Sigmoid colon (tissue), 7 donors: ENCODE results near the gene ARID5B. TPM values are rescaled to one million over a fixed set of nuclear protein-coding genes. Genes with fewer than 3 reads are reported as not detected.
A peak's percentile ranks its signal among the peaks of the same experiment; 100 is the strongest.

Experiments used
- DNase-seq: peaks from one replicate; pipeline ENCODE4 v3.0.0-alpha.2; 2019
- H3K27ac ChIP-seq, 4 donors: fragments of 200-600 bp; sonication (generic); one replicate each; pipeline ENCODE4 v1.5.1; 2016 to 2019; ENCODE audit warnings: mild to moderate bottlenecking in 1 of 4
- H3K27me3 ChIP-seq, 3 donors: fragments of 200-600 bp; sonication (generic); one replicate each; pipeline ENCODE4 v1.5.1; 2019; ENCODE audit warnings: mild to moderate bottlenecking in 1 of 3
- H3K36me3 ChIP-seq, 4 donors: fragments of 200-600 bp; sonication (generic); one replicate each; pipeline ENCODE4 v1.5.1; 2016 to 2019
- H3K4me1 ChIP-seq, 4 donors: fragments of 200-600 bp; sonication (generic); one replicate each; pipeline ENCODE4 v1.5.1; 2017 to 2019
- H3K4me3 ChIP-seq, 4 donors: fragments of 200-600 bp; sonication (generic); one replicate each; pipeline ENCODE4 v1.5.1; 2017 to 2019; ENCODE audit warnings: mild to moderate bottlenecking in 2 of 4, moderate library complexity in 1 of 4
- H3K9me3 ChIP-seq, 4 donors: fragments of 200-600 bp in 3 of 4; sonication (generic) in 3 of 4; one replicate each; pipeline versions ENCODE4 v1.5.1 to v1.6.1; 2013 to 2019
- CTCF ChIP-seq, 4 experiments: fragments of 450-650 bp in 3 of 4; fragments of 200-600 bp in 1 of 4; IDR thresholded peaks; one replicate each; pipeline ENCODE4 v1.5.1; 2016 to 2019; ENCODE audit warnings: antibody characterized with exemption in 4 of 4, mild to moderate bottlenecking in 3 of 4, moderate library complexity in 2 of 4
- EP300 ChIP-seq, 4 donors: sonication (generic); formaldehyde crosslinking; IDR thresholded peaks; one replicate each; pipeline ENCODE4 v1.6.1; 2017; ENCODE audit warnings: antibody characterized with exemption in 4 of 4
- POLR2A ChIP-seq, 2 donors: fragments of 450-650 bp; IDR thresholded peaks; one replicate each; pipeline ENCODE4 v1.6.1; 2016; ENCODE audit warnings: antibody characterized with exemption in 2 of 2, mild to moderate bottlenecking in 2 of 2, moderate library complexity in 2 of 2
- POLR2AphosphoS5 ChIP-seq, 4 donors: sonication (generic); formaldehyde crosslinking; IDR thresholded peaks; one replicate each; pipeline ENCODE4 v1.6.1; 2017; ENCODE audit warnings: antibody characterized with exemption in 4 of 4
- WGBS, 2 donors: extraction: QIAGEN DNeasy Blood & Tissue Kit; methylation state at CpG; one replicate each; pipeline ENCODE4 v1.1.7; 2013; 5-methylcytosine and 5-hydroxymethylcytosine counted together
- intact Hi-C: fragments of 100-400 bp; cut with DNase I; formaldehyde crosslinking; loops from one replicate; pipeline ENCODE4 v1.15.1; 2023
- polyA plus RNA-seq, 3 donors: library from polyadenylated mRNA; stranded (reverse); fragments of 200-250 nt; gene quantifications; one replicate each; pipeline ENCODE4 v1.2.3, GENCODE V29; 2013
- total RNA-seq, 4 donors: library from RNA; depleted of rRNA; stranded (reverse); fragments of >200 nt; gene quantifications; one replicate each; pipeline ENCODE4 v1.1.0, GENCODE V29; 2016
- donor health status: healthy with polysubstance abuse.
- donor health status: Bipolar disorder and iron deficiency.
- donor health status: healthy.

The ARID5B gene
- total and polyA plus RNA-seq, 7 donors: 2.3 to 109 (median 29.6) TPM

- DNase-seq: no peak
- Histone ChIP-seq H3K27me3 (no peaks in the 10 kb centered on the region), H3K36me3 (no peaks in the 10 kb centered on the region), H3K9me3 (no peaks in the 10 kb centered on the region), H3K4me1 (peaks cover 0 to 17% (median 9%) of the 10 kb centered on the region in 4 donors), H3K4me3 (no peak overlapping the region), H3K27ac (no peak overlapping the region)
- 91 to 97% methylated on average over 4 of the region's 4 CpGs for WGBS, 2 donors
- TF ChIP-seq POLR2AphosphoS5 (IDR thresholded peaks at IDR 0.05): no peak
- TF ChIP-seq CTCF (IDR thresholded peaks at IDR 0.05): no peak
- no peak for TF ChIP-seq POLR2A (IDR thresholded peaks at IDR 0.05)
- TF ChIP-seq EP300 (IDR thresholded peaks at IDR 0.05): no peak
- intact Hi-C loops: no loop called here
Observed at GRCh38 chr10:61892961-61893360, 8.5 kb upstream of the ARID5B start.

GRCh38 chr10:61894133-61894532, 7.4 kb upstream of the ARID5B start:
- DNase-seq: no peak
- Histone ChIP-seq H3K4me1 (peaks cover 0 to 28% (median 17%) of the 10 kb centered on the region in 4 donors), H3K27me3 (no peaks in the 10 kb centered on the region), H3K4me3 (no peak overlapping the region), H3K36me3 (no peaks in the 10 kb centered on the region), H3K27ac (no peak overlapping the region), H3K9me3 (no peaks in the 10 kb centered on the region)
- 18 to 63% methylated on average over 4 of the region's 4 CpGs for WGBS, 2 donors
- no peak for TF ChIP-seq POLR2A (IDR thresholded peaks at IDR 0.05)
- no peak for TF ChIP-seq EP300 (IDR thresholded peaks at IDR 0.05)
- no peak for TF ChIP-seq POLR2AphosphoS5 (IDR thresholded peaks at IDR 0.05)
- no peak for TF ChIP-seq CTCF (IDR thresholded peaks at IDR 0.05)
- intact Hi-C loops: no loop called here

- intact Hi-C loops: no loop called here
Observed at GRCh38 chr10:61895898-61896600, 5.5 kb upstream of the ARID5B start.

GRCh38 chr10:61896854-61897661, 4.4 kb upstream of the ARID5B start:
- WGBS, 2 donors: 38 to 57% methylated on average over 32 of the region's 32 CpGs
- Histone ChIP-seq H3K27me3 (no peaks in the 10 kb centered on the region), H3K4me1 (peaks cover 0 to 34% (median 20%) of the 10 kb centered on the region in 4 donors), H3K27ac (peak overlapping the region in 3 of 4 donors; percentile 30 to 98 (median 36)), H3K4me3 (peak overlapping the region in 3 of 4 donors; percentile 36 to 40 (median 37)), H3K9me3 (no peaks in the 10 kb centered on the region), H3K36me3 (no peaks in the 10 kb centered on the region)
- intact Hi-C loops: no loop called here
- peak; percentile 73 for DNase-seq
- TF ChIP-seq POLR2AphosphoS5 (IDR thresholded peaks at IDR 0.05) (peak in 1 of 4 donors; percentile 13), CTCF (IDR thresholded peaks at IDR 0.05) (peak in 3 of 4 experiments; percentile 54 to 65 (median 55)), EP300 (IDR thresholded peaks at IDR 0.05) (no peak), POLR2A (IDR thresholded peaks at IDR 0.05) (no peak)

More at GRCh38 chr10:61895898-61896600, 5.5 kb upstream of the ARID5B start:
- WGBS, 2 donors: 83 to 90% methylated on average over 6 of the region's 6 CpGs
- no peaks in the 10 kb centered on the region for H3K36me3 ChIP-seq
- peaks cover 0 to 36% (median 22%) of the 10 kb centered on the region in 4 donors for H3K4me1 ChIP-seq
- no peak overlapping the region for H3K4me3 ChIP-seq
- H3K27me3 ChIP-seq: no peaks in the 10 kb centered on the region
- H3K9me3 ChIP-seq: no peaks in the 10 kb centered on the region
- TF ChIP-seq EP300 (IDR thresholded peaks at IDR 0.05) (no peak), CTCF (IDR thresholded peaks at IDR 0.05) (no peak), POLR2AphosphoS5 (IDR thresholded peaks at IDR 0.05) (no peak), POLR2A (IDR thresholded peaks at IDR 0.05) (no peak)
- no peak overlapping the region for H3K27ac ChIP-seq
- DNase-seq: no peak
